Fibroblast of upper back skin (primary cell): Measurements from ENCODE around the gene CACNA2D3.
"Not testable (repeated sequence)": the region's sequence is repeated elsewhere in the genome, so short reads cannot be mapped to it uniquely, and the experiment has no call there.

Source experiments
- DNase-seq: peaks from one replicate; pipeline ENCODE4 v3.0.0-alpha.2; 2013

Gene CACNA2D3

DNA sequence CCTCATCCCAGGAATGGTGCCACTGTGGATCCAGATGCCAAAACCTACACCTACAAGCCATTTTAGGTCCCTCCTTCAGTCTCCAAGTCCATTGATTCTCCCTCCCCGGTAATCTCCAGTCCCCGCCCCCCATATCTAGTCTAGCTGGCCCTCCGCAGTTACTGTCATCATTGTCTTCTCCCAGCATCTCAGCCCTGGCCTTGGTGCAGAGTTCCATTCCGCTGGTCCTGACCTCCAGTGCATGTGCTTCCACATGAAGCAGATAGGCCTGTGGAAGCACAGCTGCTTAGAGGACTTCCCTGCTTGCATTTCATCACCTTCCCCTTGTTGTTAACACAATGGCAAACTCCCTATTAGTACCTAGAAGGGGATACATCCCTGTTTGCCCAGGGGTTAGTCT lies 473.7 kb downstream of the CACNA2D3 start:
- DNase-seq: no peak

DNA sequence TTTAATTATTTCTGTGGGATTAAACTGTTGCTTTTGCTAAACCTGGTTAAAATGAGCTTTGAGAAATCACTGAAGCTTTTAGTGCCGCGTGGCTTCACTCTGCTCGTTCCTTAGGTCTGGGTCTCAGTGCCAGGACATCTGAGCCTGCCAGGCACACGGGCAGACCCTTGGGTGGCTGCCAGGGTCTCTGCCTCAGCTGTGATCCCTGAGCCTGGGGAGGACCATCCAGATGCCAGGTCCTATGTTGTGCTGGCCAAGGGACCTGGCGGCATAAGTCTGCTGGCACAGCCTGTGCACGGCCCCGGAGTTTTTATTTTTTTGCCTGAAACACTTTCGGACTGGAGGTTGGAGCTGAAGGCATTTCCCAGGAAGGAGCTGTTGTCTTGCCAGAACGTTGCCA lies 477.4 kb downstream of the CACNA2D3 start:
- DNase-seq: no peak

DNA sequence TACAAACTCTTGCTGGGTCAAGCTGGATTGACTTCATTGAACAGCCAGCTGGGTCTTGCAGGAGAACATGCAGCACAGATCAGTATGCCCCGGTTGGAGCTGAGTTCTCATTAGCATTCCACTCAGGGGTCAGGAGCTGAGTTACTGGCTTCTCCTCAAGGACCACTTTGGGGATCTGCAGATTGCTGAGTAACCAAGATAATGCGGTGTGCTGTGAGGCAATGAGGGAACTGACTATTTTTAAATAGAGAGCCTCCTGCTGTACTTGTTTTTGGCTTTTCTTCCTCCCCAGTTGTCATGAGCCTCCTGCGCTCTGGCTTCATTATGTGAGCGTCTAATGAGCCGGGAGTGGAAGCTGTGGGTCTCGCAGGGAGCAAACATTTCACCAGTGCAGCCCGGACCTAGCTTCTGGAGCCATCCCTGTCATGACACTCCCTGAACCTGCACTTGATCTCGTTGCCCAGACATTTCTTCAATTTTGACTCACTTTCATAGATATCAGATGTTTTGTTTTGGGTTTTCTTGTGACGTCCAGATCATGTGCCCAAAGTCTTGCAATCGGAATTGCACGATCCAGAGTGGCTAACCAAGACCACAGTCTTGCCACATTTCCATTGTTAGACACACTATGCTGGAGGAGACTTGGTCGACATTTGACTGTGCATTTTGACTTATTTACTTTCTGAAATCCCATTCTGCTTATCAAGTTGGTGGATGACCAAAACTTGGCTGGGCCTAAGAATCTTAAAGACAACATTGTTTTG lies 478.3 kb downstream of the CACNA2D3 start:
- no peak for DNase-seq

DNA sequence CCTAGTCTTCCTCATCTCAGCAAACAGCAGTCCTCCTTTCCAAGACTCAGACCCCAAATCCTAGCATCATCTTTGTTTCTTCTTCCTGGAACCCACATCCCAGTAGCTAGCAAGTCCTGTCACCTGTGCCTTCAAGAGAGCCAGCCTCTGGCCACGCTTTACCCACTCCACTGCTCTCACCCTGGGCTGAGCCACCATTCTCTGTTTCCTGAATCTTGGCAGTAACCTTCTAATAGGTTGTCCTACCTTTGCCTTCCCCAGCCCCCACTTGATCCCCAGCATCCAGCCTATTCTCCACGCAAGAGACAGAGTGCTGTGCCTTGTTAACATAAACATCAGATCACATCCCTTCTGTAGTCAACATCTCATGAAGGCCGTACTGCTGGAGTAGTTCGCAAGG lies 482.1 kb downstream of the CACNA2D3 start:
- DNase-seq: no peak

GRCh38 chr3:54608041-54608440 lies 485.7 kb downstream of the CACNA2D3 start:
- DNase-seq: no peak

DNA sequence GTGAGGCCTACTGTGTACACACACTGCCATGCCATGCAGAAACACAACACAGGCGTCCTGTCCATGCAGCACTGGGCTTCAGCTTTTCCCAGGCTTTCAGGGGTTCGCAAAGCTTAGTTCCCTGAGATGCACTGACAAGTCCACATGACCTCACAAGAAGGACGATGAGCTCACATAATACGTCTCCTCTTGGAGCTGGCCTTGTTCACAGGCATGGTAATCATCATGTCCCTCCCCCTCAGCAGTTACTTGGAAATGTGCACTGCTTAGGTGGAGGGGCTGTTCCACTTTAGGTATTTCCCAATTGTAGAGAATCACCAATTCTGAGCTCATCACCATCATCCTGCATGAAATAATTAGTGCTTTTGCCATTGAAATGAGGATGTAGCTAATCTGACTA lies 496.7 kb downstream of the CACNA2D3 start:
- DNase-seq: no peak

DNA sequence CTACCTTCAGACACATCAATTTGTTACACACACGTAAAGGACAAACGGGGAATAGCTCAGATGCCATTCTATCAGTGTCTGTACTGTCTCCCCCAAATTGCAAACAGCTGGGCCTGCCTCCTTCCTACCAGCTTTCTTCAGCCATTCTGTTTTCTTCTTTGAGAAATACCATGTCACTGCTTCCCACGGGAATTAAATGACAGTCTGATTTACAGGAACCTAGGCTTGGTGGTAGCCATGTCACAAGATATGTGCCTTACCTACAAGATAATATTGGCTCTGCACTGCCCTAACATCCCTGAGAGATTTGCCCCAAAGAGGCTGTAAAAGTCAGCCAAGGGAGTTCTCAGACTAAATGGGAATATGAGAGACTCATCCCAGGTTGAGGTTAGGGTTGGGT lies 497.2 kb downstream of the CACNA2D3 start:
- DNase-seq: no peak

GRCh38 chr3:54621184-54621583 lies 498.8 kb downstream of the CACNA2D3 start:
- no peak for DNase-seq

DNA sequence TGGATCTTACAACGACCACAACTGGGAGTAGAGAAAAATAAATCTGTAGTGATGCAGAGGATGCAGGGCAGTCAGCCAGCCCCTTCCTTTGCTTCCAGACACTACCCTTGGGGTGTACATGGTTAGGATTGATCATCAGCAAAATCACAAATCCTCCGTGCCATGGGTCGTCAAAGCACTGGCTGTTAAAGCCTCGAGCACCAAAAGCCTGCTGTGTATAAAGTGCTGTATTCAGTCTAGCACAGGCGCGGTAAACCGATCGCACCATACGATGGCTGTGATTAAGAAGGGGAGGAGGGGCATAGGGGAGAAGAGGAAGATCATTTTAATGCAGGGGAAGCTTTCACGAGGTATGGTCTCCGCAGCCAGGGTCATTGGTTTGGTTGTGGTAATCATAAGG lies 500.3 kb downstream of the CACNA2D3 start:
- no peak for DNase-seq

DNA sequence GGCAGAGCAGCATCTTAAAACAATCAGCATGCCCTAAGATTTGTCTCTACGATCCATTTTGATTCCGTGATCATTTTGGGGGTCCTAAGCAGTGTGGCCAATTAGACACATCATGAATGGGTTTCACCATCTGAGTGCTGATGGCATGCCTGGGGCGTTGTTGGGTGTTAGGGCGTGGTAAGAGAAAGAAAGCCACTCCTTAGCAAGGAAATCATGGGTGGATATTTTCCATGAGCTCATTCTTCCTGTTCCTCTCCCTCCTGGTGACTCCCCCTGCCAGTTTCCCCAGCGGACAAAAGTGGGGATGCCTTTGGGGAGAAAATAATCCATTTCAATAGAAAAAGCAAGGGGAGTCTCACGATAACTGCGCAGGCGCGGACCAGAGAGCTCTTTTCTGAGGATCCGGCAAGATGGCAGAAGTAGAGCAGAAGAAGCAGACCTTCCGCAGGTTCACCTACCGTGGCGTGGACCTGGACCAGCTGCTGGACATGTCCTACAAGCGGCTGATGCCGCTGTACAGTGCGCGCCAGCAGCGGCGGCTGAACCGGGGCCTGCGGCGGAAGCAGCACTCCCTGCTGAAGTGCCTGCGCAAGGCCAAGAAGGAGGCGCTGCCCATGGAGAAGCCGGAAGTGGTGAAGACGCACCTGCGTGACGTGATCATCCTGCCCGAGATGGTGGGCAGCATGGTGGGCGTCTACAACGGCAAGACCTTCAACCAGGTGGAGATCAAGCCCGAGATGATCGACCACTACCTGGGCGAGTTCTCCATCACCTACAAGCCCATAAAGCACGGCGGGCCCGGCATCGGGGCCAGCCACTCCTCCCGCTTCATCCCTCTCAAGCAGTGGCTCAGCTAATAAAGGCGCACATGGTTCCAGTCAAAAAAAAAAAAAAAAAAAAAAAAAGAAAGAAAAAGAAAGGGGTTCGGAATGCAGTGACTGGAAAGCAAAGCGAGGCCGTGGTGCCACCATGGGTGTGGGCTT lies 503.7 kb downstream of the CACNA2D3 start:
- no peak for DNase-seq

GRCh38 chr3:54628888-54629441 lies 506.6 kb downstream of the CACNA2D3 start:
- DNase-seq: no peak

DNA sequence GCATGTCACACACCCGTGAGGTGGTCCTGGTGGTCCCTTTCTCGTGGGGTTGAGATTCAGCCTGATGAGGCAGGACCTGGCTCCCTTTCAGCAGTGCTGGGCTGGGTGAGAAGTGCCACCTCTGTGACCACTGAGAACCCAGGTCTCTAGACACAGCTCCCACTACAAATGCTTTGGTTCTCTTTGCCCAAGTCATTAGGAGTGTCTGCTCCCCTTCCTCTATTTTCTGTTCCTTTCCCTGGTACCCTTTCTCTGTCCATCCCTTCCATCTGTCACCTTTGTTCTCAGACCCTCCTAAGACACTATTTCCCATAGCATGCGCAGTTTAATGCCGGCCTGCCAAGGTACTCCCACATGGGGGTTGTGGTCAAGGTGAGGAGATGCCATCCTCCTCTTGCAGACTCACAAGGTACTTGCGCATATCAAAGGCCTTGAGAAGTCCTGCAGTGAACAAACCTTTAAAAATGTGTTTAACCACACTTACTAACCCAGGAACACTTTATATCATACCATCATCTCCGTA lies 507.8 kb downstream of the CACNA2D3 start:
- no peak for DNase-seq

GRCh38 chr3:54631001-54631400 lies 508.6 kb downstream of the CACNA2D3 start:
- not testable (repeated sequence) for DNase-seq

DNA sequence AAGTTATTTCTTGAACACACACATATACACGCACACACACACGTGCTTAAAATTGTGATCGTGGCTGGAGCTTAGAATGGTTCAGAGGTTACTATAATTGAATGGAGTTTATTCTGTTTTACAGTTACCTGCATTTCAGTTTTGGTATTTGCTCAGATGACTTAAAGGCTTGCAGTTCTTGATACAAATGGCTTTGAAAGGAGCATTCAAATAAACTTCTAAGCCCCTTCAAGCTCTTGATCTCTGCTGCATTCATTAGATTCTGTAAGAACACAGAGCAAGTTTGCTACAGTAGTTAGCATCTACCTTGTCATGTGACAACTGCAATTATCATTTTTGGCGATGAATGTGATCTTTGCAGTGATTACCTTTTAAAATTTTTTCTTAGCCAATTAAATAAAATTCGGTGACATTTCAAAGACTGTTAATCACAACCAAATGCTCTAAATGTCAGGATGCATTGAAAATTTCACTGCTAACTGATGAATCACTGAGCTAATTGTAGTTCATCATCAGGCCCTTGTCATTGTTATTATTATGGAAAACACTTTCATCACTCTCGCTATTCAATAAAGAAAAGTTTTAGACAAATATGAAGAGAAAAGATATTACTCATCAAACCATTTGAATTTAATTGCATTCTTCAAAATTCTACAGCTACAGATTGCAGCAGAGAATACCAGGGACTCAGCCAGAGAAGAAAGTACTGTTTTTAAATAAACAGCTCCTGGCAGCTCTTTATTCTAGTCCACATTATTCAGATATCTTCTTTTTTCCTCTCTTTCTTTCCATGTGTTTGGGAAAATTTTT lies 509.4 kb downstream of the CACNA2D3 start:
- DNase-seq: no peak

DNA sequence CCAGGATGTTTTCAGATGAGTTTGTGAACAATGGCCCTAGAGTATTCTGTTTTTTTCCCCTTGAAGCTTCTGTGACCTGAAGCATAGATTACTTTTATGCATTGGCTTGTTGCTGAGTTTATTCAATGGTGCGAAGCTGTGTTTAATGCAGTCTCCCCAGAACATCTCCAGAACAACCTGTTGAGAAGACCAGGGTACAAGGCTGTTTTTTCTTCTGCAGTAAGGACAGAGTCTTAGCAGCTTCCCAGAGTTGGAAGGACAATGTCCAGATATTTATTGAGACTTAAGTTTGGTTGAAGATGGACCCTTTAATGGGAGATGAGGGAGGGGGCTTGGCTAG lies 509.9 kb downstream of the CACNA2D3 start:
- DNase-seq: no peak

DNA sequence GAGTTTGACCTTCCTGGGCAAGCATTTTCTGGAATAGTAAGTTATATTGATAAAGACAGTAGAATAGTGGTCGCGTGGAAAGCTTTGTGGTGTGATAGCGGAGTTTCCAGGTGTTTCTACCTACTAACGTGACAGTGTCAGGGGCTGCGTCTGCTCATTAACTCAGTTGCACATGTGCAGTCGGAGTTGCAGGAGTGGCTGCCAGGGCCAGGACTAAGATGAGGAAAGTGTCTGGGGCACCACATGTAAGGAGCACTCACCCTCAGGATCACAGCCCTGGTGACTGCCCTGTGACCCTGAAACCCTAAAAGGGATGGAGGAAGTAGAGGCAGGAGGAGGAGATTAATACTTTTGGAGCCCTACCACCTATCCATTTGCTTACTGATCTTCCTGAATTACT lies 510.5 kb downstream of the CACNA2D3 start:
- no peak for DNase-seq

- no peak for DNase-seq
These were observed 511.2 kb downstream of the CACNA2D3 start for GRCh38 chr3:54633444-54634121.

DNA sequence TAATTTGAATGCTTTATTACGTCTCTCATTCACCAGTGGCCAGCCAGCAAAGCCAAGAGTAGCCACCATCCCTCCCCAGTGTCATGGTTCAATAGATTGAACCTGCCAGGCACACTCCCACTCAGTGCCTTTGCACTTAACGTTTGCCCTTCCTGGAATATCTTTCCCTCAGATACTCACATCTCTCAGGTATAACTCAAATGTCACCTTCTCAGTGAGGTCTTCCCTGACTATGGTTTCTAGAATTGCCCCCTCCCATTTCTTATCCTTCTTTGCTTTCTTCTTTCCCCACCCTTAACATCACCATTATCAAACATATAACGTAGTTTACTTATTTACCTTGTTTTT lies 511.7 kb downstream of the CACNA2D3 start:
- no peak for DNase-seq

DNA sequence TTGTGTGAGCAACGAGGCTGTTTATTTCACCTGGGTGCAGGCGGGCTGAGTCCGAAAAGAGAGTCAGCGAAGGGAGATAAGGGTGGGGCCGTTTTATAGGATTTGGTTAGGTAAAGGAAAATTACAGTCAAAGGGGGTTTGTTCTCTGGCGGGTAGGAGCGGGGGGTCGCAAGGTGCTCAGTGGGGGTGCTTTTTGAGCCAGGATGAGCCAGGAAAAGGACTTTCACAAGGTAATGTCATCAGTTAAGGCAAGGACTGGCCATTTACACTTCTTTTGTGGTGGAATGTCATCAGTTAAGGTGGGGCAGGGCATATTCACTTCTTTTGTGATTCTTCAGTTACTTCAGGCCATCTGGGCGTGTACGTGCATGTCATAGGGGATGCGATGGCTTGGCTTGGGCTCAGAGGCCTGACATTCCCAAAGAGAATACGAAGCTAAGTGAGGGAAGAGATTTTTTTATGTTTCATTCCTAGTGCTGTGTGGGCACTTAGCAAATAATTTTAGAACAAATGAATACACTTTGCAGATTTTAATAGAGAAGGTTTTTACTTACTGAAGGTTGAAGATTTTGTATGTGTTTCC lies 517.5 kb downstream of the CACNA2D3 start:
- not testable (repeated sequence) for DNase-seq

- no peak for DNase-seq
These were observed 519.1 kb downstream of the CACNA2D3 start for GRCh38 chr3:54641226-54642014.

- no peak for DNase-seq
These were observed 519.8 kb downstream of the CACNA2D3 start for GRCh38 chr3:54642147-54642546.
